SKM-1 (cell line): ENCODE data around the gene DDB1.
A peak's percentile ranks its signal among the peaks of the same experiment; 100 is the strongest.

Source experiments
- DNase-seq: peaks from one replicate; lab custom pipeline; 2025; ENCODE audit not compliant: unreplicated experiment; lab: John Stamatoyannopoulos, UW

The DDB1 gene

GRCh38 chr11:61297746-61298145 is 35.2 kb downstream of the DDB1 start:
- DNase-seq: no peak

GRCh38 chr11:61297341-61297740 is 35.6 kb downstream of the DDB1 start:
- no peak for DNase-seq

GRCh38 chr11:61295596-61295926 is 37.3 kb downstream of the DDB1 start:
- DNase-seq: no peak

- peak; percentile 58 for DNase-seq
These were observed 37.9 kb downstream of the DDB1 start, which contains the start of gene VWCE for GRCh38 chr11:61294717-61295595. TSS of gene VWCE (minus strand) at chr11:61295316. CDS start at chr11:61295037, 279 bp downstream.

- DNase-seq: no peak
These were observed 38.8 kb downstream of the DDB1 start for GRCh38 chr11:61293867-61294716.

GRCh38 chr11:61292356-61292755 is 40.5 kb downstream of the DDB1 start:
- no peak for DNase-seq

- DNase-seq: no peak
These were observed 41.8 kb downstream of the DDB1 start for GRCh38 chr11:61290905-61291690.

- DNase-seq: no peak
These were observed 45.4 kb downstream of the DDB1 start for GRCh38 chr11:61287338-61287977.

- no peak for DNase-seq
These were observed 49.3 kb downstream of the DDB1 start for GRCh38 chr11:61283613-61284012.

GRCh38 chr11:61281581-61282250 is 51.2 kb downstream of the DDB1 start:
- DNase-seq: no peak

- no peak for DNase-seq
These were observed 51.9 kb downstream of the DDB1 start for GRCh38 chr11:61280883-61281580.

GRCh38 chr11:61279934-61280659 is 52.8 kb downstream of the DDB1 start:
- DNase-seq: no peak

- DNase-seq: no peak
These were observed 54.9 kb downstream of the DDB1 start for GRCh38 chr11:61278001-61278470.

- no peak for DNase-seq
These were observed 55.5 kb downstream of the DDB1 start for GRCh38 chr11:61277186-61278000.

GRCh38 chr11:61275191-61275590 is 57.7 kb downstream of the DDB1 start:
- no peak for DNase-seq

GRCh38 chr11:61274084-61274483 is 58.8 kb downstream of the DDB1 start:
- no peak for DNase-seq

- no peak for DNase-seq
These were observed 59.5 kb downstream of the DDB1 start for GRCh38 chr11:61273178-61274078.
